Measurements from ENCODE around the gene LRIG1. TPM values are rescaled to one million over a fixed set of nuclear protein-coding genes. Genes with fewer than 3 reads are reported as not detected.
A peak's percentile ranks its signal among the peaks of the same experiment; 100 is the strongest.

The LRIG1 gene
- total RNA-seq, 4 donors from 2014 or later = 44.2 to 96.2 (median 57.6) TPM

GRCh38 chr3:66381626-66382025 is 119.2 kb downstream of the LRIG1 start:
- DNase-seq (ENCODE audit: low spot score) (no peak), ATAC-seq (ENCODE audit: low FRiP score) (no peak)
- TF ChIP-seq CTCF (IDR thresholded peaks at IDR 0.05) = no peak

- TF ChIP-seq CTCF (IDR thresholded peaks at IDR 0.05) = no peak
- ATAC-seq (ENCODE audit: low FRiP score) = no peak
- no peak for DNase-seq (ENCODE audit: low spot score)
Observed at GRCh38 chr3:66380200-66380932, 120.5 kb downstream of the LRIG1 start.

GRCh38 chr3:66379565-66379964 is 121.3 kb downstream of the LRIG1 start:
- DNase-seq (ENCODE audit: low spot score) (no peak), ATAC-seq (ENCODE audit: low FRiP score) (no peak)
- TF ChIP-seq CTCF (IDR thresholded peaks at IDR 0.05) = no peak

- no peak for TF ChIP-seq CTCF (IDR thresholded peaks at IDR 0.05)
- ATAC-seq (ENCODE audit: low FRiP score) (no peak), DNase-seq (ENCODE audit: low spot score) (no peak)
Observed at GRCh38 chr3:66378256-66378655, 122.6 kb downstream of the LRIG1 start.

GRCh38 chr3:66377800-66378199 is 123.0 kb downstream of the LRIG1 start:
- DNase-seq (ENCODE audit: low spot score) (no peak), ATAC-seq (ENCODE audit: low FRiP score) (no peak)
- no peak for TF ChIP-seq CTCF (IDR thresholded peaks at IDR 0.05)

GRCh38 chr3:66376568-66376967 is 124.3 kb downstream of the LRIG1 start:
- ATAC-seq (ENCODE audit: low FRiP score) (peak; percentile 82), DNase-seq (ENCODE audit: low spot score) (peak; percentile 66)
- TF ChIP-seq CTCF (IDR thresholded peaks at IDR 0.05) = no peak

- no peak for ATAC-seq (ENCODE audit: low FRiP score)
- TF ChIP-seq CTCF (IDR thresholded peaks at IDR 0.05) = no peak
- no peak for DNase-seq (ENCODE audit: low spot score)
Observed at GRCh38 chr3:66372681-66373350, 128.0 kb downstream of the LRIG1 start.

Measured in omental fat pad (tissue), 4 donors.